T follicular helper cell (primary cell): ENCODE measurements around the gene SFXN1.

Experiments
- DNase-seq: peaks from one replicate; pipeline ENCODE4 v3.0.0-alpha.2; 2020; ENCODE audit warnings: low read depth

SFXN1 gene

DNA sequence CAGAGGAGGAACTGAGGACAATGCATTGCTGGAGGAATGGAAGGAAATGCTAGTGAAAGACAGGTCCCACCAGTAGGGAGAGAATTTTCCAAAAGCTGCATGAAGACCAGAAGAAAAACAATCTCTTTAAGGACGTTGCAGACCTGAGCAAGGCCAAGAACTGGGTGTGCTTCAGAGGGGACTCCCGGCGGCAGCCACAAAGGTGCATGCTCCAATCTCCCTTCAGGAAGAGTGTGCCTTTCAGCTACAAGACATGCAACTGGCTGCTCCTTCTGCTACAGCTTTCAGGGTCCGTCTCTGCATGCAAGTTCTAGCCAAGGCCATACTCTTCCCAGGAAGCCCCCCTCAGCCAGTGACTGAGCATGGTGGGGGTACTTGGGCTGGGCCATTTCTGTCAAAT, 62.9 kb downstream of the SFXN1 start:
- no peak for DNase-seq

- no peak for DNase-seq
Observed at GRCh38 chr5:175542232-175542965, 64.0 kb downstream of the SFXN1 start.

- no peak for DNase-seq
Observed at GRCh38 chr5:175542966-175543235, 64.5 kb downstream of the SFXN1 start.

DNA sequence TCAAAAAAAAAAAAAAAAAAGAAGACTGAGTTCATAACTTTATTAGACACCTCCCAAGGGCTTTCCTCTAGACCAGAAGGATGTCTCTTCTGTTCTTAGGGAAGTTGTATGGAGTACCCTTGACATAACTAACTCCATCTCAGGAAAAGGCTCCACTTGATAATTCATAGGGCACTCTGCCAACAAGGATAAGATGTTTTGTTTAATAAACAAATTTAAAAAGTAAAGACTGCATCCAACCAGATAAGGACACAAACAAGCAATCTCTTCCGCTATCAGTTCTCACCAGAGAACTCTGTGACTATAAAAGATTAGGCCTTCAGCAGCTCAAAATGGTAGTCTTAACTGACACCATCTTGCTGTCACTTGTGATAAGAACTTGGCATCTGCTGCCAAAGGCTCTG, 65.8 kb downstream of the SFXN1 start:
- DNase-seq: no peak

DNA sequence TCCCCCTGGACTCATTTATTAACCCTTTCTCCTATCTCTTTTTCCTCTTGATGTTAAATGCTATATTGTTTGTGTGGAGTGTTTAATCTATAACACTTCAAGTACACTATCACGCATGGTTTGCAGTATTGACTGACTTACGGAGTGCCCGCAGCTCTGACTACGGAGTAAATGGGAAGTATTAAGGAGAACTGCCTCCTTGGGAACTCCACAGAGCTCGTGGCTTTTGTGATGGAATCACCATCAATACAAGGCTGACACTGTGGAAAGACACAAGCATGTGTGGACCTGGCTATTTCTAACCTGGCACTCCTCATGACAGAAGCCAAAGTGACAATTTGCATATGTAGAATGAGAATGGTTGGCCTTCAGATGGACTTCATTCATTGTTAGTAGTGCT, 66.2 kb downstream of the SFXN1 start:
- DNase-seq: no peak

GRCh38 chr5:175547842-175548241, 69.5 kb downstream of the SFXN1 start:
- no peak for DNase-seq

DNA sequence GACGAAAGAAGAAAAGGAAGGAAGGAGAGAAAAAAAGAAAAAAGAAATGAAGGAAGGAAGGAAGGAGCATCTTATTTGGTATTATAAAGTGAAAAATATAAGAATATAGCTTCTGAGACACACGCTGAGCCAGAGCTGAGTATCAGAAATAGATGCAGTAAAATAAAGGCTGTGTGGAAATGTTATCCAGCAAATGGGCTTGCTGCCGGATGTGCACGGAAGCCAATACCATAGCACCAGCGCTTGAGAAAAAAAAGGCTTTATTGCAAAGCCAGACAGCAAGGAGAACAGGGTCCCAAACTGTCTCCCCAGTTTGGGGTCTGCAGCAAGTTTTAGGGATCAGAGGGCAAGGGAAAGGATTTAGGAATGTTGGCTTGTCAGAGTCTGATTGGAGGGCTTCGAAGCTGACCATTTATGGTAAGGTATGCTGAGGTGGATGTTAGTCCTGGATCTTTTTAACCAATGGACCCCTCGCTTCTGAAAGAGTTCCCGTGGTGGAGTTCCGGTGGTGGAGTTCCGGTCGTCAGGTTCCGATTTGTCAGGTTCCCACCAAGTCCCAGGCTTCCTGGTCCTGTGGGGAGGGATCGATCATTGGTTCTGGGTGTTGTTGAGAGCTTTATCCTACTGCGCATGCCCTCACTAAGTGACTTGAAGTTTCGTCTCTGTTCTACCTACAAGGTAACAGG, 70.4 kb downstream of the SFXN1 start:
- no peak for DNase-seq

- DNase-seq: no peak
Observed at GRCh38 chr5:175550055-175550805, 71.9 kb downstream of the SFXN1 start.

- DNase-seq: no peak
Observed at GRCh38 chr5:175551266-175551665, 72.9 kb downstream of the SFXN1 start.

GRCh38 chr5:175554296-175554695, 75.9 kb downstream of the SFXN1 start:
- no peak for DNase-seq

- DNase-seq: no peak
Observed at GRCh38 chr5:175555168-175555785, 76.9 kb downstream of the SFXN1 start.

GRCh38 chr5:175556794-175557193, 78.4 kb downstream of the SFXN1 start:
- no peak for DNase-seq

- no peak for DNase-seq
Observed at GRCh38 chr5:175557778-175558177, 79.4 kb downstream of the SFXN1 start.

- no peak for DNase-seq
Observed at GRCh38 chr5:175558801-175559480, 80.6 kb downstream of the SFXN1 start.

GRCh38 chr5:175560011-175560410, 81.7 kb downstream of the SFXN1 start:
- no peak for DNase-seq

DNA sequence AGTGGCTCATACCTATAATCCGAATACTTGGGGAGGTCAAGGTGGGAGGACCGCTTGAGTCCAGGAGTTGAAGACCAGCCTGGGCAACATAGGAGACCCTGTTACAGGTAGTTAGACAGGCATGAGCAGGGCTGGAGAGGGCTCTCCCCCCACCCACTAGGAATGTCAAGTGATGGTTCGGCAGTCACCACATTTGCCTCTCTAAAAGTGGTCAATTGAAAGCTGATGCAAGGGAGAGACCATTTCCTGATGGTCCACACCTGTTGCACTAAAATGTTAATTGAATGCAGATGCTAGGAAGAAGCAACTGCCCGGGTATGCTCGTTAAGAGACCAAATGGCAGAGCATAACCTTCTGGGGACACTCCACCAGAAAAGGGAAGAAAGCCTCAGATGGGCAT, 82.7 kb downstream of the SFXN1 start:
- DNase-seq: no peak

- DNase-seq: no peak
Observed at GRCh38 chr5:175564716-175565115, 86.4 kb downstream of the SFXN1 start.

- DNase-seq: no peak
Observed at GRCh38 chr5:175566697-175567096, 88.3 kb downstream of the SFXN1 start.

GRCh38 chr5:175567954-175568353, 89.6 kb downstream of the SFXN1 start:
- DNase-seq: no peak

- no peak for DNase-seq
Observed at GRCh38 chr5:175569701-175570100, 91.3 kb downstream of the SFXN1 start.

- DNase-seq: no peak
Observed at GRCh38 chr5:175572886-175573285, 94.5 kb downstream of the SFXN1 start.
